Mucosa of gallbladder (tissue), 1 donor: ENCODE results near the gene KREMEN1. TPM values are rescaled to one million over a fixed set of nuclear protein-coding genes. Genes with fewer than 3 reads are reported as not detected.

Experiments used
- DNase-seq: peaks from one replicate; pipeline ENCODE4 v3.0.0-alpha.2; 2020; ENCODE audit warnings: low spot score
- total RNA-seq: library from RNA; stranded (reverse); gene quantifications from one replicate; pipeline ENCODE4 v1.2.1, GENCODE V29; 2021
- donor health status: DM: no; HTN: no; CAD: no.

The KREMEN1 gene
- total RNA-seq, 1 donor from 2014 or later, result 7.3 TPM

DNA sequence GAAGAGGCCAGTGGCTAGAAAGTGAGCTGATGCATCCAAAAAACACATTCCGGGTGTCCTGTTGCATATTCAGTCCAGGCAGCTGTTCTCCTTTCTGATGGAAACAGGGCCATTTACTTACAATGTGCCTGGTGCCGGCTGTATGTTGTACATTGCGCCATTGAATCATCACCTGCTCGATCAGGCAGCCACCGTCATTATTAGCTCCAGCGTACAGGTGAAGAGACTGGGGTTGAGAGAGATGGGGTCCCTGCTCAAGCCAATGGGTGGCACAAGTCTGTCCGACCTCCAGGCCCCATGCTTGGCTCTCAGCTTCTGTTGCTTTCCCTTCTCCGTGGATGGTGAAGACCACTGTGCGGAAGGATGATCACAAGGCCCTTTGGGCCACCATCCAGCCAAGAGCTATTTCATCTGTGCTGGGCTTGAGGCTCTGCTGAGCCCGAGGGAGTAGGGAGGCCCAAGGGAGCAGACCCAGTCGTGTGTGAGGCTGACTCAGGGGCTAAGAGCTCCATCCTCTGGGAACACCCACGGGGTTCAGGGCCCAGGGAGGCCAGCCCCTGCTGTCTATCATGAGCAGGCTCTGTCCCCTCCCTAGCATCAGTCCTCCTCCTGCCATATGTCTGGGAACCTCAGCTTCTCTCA lies 112.1 kb downstream of the KREMEN1 start:
- no peak for DNase-seq

DNA sequence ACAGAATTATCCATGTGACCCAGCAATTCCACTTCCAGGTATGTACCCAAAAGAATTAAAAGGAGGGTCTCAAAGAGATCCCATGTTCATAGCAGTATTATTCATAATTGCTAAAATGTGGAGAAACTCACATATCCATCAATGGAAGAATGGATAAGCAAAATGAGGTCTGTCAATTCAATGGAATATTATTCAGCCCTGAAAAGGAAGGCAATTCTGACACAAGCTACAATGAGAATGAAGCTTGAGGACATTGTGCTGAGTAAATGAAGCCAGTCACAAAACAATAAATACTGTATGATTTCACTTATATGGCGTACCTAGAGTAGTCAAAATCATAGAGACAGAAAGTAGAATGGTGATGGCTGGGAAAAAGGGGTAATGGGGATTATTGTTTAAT lies 113.5 kb downstream of the KREMEN1 start:
- no peak for DNase-seq

DNA sequence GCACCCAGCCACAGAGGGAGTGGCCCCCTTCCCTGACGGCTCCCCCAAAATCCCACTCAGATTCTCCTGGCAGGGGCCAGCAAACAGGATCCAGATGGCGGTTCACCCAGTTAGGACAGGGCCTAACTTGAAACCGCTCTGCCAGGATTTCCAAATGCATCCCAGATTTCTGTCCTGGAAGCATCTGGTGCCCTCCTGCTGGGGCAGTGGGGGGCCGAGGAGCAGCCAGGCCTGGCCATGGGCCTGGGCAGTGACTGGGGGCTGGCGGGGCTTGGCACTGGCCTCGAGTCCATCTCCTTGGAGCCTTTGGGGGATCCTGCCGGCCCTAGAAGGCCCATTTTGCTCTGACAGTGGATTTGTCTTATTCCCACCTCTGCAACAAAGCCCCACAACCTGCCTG lies 115.0 kb downstream of the KREMEN1 start:
- no peak for DNase-seq

DNA sequence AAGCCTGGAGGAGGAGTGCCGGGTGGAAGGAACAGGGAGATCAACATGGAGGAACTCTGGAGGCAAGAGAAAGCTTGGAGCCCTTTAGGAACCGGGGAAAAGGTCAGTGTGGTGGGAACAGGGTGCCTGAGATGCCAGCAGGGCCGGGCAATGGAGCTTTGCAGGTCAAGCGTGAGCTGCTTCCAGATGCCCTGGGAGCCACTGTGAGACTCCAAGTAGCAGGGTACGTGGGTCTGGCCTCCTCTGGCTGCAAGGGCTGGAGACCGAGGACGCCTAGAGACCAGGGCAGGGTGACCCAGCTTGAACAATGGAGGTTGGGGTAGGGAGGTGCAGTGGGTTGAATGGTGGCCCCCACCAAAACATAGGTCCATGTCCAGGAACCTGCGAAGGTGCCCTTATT lies 117.2 kb downstream of the KREMEN1 start:
- no peak for DNase-seq

DNA sequence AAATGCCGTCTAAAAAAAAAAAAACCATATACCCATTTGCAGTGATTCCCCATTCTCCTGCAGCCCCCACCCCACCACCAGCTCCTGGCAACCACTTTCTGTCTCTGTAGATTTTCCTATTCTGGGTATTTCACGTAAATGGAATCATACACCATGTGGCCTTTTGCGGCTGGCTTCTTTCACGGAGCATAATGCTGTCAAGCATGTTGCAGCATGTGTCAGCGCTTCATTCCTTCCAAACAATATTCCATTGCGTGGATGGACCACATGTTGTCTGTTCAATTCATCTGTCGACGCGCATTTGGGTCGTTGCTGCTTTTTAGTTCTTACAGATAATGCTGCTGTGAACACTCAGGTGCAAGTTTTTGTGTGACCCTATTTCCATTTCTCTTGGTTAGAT lies 118.1 kb downstream of the KREMEN1 start:
- no peak for DNase-seq

DNA sequence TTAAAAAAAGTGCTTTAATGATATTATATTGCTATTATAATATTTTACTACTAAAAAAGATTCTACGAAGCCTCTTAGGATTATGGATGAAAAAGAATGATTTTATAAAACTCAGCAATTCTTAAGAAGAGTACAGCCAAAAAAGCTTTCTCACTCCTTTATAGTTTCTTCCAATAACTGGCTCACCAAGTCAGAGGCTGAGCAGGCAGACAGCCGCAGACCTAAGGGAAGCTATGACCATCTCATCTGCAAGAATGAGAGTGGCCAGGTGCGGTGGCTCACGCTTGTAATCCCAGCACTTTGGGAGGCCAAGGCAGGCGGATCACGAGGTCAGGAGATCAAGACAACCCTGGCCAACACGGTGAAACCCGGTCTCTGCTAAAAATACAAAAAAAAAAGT lies 120.2 kb downstream of the KREMEN1 start:
- no peak for DNase-seq

DNA sequence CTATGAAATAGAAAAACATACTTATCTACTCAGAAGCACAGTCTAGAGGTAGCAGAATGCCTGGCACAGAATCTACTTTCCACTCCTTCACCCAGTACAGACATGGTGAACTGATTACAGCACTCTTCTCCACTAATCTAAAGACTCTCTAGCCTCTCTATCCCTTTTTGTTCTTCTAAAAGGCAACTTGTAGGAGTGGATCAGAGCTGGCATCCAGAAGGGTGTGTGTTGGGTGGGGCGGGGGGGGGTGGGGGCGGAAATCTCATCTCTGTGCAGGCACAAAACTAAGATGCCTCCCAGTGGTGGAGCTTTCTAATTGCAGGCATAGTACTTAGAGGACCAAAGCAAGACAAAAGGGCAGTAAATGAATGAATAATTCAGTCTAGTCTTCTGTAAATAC lies 121.3 kb downstream of the KREMEN1 start:
- DNase-seq, result no peak

DNA sequence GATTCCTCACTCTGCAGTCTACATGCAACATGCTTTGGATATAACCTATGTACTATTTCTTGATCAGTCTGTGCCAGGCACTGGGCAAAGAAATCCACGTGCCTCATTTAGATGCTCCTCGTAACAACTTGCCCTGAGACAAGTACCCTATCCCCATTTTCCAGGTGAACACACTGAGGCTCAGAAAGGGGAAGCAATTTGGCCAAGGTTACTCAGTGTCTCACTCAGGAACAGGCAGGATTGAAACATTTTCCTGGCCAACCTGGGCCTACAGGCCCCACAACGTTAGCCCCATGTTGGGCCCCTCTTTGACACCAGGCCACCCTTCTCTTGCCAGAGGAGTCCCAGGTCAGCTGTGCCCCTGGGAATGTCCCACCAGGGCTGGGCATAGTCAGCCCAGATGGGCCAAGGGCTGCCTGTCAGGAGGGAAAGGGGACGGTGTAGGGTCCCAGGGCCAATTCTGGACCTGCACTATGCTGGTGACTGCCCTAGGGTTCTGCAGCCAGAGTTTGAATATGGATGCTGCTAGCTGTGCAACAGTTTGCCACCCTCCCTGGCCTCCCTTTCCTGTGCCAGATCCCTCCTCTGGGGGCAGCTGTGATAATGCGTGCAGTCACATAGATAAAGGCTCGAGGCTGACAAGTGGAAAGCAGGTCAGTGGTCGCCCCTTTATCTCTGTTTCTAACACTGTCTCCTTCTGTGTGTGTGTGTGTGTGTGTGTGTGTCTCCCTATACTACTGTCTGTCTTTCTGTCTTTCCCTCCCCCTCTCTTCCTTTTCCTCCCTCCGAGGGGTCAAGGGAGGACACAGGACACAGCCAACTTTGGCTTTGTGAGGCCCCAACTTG lies 122.5 kb downstream of the KREMEN1 start:
- DNase-seq, result no peak

DNA sequence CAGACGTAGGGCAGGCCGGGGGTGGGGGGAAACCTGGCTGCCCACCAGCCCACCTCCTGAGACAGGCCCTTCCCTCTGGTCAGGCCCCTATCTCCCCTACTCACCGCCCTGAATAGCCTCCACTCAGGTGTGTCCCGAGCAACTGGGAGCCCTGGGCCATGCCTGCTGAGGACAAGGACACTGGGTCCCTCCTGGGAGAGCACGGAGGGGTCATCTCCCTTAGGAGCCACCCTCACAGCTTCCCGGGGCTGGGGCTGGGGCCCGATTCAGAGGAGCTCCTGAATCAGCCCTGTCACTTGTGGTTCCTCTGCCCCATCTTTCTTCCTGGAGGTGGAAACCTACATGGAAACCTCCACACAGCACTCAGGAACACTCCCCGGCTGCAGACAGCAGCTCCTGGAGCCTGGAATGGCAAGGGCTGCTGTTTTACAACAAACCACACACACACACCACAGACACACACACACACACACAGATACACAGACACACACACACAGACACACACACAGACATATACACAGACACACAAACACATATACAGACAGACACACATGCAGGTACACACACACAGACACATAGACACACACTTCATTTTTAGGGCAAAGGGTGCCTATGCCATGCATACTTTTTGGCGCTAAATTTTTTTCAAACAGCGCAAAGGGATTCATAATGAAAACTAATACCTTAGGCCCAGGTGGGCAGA lies 123.3 kb downstream of the KREMEN1 start:
- DNase-seq, result no peak

DNA sequence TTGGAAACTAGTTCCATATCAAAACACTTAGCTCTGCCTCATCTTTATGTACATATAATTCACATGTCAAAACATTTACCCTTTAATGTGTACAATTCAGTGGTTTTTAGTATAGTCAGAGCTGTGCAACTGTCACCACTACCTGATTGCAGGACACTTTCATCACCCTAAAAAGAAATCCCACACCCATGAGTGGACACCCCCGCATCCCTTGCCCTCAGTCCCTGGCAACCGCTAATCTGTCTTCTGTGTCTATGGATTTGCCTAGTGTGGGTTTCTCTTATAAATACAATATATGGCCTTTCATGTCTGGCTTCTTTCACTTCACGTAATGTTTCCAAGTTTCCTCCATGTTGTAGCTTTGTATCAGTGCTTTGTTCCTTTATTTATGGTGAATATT lies 124.3 kb downstream of the KREMEN1 start:
- no peak for DNase-seq

DNA sequence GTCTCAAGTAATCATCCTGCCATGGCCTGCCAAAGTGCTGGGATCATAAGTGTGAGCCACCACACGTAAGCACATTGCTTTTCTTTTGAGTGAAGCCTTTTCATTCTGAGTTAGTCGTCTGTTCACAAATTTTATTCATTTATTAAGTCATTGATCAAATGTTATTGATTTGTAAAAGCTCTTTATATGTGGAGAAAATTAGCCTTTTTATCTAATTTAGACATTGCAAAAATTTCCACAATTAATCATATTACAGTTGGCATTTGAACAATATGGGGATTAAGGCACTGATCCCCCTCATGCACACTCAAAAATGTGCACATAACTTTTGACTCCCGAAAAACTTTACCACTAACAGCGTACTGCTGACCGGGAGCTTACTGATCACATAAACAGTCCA lies 125.4 kb downstream of the KREMEN1 start:
- no peak for DNase-seq

DNA sequence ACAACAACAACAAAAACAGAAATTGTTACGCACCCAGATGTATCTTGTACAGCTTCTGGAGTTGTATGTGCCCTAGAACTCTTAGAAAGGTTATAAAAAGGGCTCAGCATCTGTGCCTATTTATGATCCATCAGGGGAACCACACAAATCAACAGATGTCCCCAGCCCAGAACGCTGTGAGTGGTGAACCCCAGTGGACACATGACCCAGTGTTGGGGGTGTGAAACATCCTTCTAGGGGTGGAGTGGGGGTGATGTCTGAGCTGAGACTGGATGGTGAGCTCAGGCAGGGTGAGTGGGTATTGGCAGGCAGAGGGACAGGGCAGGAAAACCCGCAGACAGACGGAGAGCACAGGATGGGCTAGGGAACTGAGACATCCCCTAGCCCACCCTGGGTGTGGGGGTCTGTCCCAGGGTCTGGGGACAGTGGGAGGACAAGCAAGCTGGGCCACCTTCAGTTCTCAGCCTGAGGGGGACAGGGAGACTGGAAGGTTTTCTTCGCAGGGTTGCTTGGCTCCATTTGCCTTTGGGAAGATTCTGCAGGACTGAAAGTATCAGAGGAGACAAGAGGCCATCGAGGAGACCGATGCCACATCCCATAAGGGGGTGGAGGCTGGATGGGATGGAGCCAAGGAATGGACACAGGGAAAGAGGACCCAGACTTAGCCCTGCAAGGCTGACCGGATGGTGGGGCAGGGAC lies 127.0 kb downstream of the KREMEN1 start:
- no peak for DNase-seq

DNA sequence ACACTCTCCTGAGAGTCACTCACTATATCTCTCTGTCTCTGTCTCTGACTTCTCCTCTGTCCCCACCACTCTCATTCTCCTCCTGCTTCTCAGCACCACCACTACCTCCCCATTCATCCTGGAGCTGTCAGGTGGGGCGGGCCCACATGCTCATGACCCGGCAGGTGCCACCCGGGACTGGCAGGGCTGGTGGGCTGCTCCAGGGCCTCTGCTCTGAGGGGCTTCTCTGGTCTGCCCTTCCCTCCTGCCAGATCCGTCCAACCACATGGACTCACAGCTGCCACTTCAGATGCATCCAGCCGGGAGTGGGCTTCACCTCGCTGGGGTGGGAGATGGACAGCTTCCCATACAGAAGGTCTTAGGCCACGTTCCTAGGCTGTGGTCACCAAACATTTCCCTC lies 128.1 kb downstream of the KREMEN1 start:
- DNase-seq, result no peak

DNA sequence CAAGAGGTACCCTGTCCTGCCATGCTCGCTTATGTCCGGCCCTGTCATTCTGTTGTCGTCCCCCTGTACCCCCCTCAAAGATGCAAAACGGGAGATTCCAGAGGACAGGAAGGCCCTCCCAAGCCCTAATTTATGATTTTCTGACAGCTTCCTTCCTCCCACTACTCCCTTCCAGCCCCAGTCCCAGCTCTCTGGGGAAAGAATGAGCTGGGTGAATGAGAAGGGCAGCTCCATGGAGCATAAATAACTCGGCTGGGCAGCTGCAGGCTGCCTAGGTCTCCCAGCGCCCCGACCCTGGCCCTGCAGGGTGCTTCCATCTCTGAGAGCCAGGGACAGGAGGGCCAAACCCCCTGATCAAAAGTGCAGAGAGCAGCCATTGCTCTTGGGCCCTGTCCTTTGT lies 128.9 kb downstream of the KREMEN1 start:
- DNase-seq, result no peak

DNA sequence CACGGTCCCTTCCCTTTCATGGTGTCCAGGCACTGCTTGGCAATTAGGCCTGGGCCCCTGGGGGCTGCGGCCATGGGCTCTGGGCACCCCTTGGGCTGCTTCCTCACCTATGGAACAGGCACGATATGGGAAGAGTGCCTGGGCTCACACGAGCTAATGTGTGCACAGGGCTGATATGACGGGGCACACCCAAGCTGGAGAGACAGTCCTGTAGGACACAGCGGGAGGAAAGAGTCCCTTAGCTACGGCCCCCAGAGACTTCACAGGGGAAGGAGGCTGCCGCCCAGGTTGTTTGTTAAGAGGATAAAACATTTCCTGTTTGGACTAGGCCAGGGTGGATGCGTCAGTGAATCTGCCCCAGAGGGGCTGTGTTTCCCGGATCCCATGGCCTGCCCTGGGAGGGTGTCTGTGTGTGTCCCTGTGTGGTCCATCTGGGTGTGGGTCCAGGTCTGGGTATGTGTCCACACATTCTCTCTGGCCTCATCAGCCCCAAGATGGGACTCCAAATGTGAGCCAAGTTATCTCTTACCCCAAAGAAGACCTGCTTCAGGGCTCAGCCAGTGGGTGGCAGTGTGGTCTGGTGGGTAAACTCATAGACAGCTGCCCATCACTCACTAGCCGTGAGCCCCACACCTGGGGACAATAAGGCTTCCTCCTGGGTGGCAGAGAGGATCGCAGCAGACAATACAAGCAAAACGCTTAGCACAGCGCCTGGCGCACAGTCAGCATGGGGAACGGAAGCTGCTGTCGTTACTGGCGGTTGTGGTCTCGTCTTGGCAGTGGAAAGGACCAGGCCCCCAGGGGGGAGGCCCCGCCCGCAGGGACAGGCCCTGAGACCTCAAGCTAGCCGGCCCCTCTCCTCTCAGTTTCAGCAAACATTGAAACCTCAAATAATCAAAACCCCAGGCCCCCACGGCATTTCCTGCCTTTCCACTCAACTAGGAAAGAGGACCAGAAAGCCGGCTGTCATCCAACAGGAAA lies 129.7 kb downstream of the KREMEN1 start:
- peak; percentile 65 for DNase-seq

DNA sequence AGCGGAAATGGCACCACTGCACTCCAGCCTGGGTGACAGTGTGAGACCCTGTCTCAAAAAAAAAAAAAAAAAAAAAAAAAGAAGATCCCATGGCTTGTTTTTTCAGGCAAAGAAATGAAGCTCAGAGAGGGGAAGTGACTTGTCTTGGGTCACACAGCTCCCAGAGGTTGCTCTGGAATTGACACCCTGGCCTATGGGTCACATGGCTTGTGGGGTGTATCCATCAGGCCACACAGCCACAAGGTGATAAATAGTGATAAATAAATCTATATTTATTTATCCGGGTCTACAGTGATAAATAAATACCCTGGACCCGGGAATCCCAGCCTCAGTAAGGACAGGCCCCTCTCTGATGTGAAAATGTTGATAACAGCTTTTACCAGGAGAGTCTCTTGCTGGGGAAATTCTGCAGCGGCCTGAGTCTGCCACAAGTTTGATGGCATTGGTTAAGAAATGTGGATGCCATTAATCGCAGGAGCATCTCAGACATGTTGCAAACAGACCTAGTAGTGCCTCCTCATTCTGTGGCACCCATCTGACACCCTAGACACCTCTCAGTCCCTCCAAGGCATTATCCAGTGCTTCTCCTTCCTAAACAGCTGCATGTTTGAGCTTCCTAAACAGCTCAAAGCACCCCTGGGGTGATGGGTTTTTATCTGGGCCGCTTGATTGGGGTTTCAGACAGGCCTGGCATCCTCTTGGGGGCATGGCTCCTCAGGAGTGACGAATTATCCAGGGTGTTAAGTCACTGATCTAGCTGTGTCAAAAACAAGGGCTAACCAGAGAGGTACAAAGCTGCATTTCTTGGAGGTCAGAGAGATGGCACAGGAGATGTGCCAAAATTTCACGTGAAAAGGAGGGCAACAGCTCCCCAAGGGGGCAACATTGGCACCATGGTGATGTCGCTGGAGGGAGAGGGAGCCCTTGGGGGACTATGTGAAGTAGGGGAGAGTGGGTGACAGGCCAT lies 130.9 kb downstream of the KREMEN1 start:
- DNase-seq, result no peak

DNA sequence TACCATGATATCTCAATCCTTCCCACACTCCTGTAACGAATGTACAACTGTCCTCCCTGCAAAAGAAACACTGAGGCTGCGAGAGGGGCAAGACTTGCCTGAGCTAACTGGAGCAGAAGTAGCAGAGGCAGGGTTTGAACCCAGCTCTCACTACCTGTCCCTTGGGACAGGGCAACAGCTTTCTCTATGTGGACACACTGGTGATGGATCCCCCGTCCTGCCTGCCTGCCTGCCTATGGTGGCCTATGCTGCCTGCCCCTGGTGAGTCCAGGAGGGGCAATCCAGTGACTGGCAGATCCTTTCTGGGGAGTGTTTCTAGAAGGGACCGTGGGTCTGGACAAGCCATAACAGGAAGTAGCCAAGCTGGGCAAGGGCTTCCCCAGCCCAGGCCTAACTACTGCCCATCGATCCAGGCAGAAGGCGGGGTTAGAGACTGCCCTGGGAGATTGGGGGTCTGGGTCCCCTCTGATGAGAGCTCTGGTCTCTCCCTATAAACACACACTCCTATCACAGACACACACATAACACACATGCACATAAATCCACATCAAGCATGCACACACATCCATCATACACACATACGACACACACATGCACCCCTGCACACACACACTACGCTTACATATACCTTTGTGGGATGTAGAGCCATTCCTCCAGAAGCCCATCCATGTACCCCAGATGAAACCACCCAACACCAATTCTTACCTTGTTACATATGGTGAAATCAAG lies 131.8 kb downstream of the KREMEN1 start:
- DNase-seq, result no peak

DNA sequence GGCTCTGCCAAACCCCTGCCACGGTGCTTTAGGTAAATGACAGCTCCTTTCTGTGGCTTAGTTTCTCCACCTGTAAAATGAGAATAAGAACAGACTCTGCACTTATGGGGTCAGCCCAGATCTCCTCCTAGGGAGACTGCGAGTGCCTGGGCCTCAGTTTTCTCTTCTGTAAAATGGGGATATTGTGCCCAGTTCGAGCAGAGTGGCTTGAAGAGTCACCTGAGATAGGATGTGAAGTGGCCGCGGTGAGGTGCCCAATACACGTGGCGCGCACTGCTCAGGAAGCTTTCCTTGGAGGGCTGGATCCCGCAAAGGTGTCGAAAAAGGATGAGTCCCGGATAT lies 132.4 kb downstream of the KREMEN1 start:
- no peak for DNase-seq
